OCI-LY7 (cell line): ENCODE data around the gene P4HTM.

Source experiments
- EZH2phosphoT487 ChIP-seq: fragments of 200-600 bp; sonication (generic); IDR thresholded peaks from 2 replicates; pipeline ENCODE4 v1.6.1; 2018; ENCODE audit warnings: low read depth, borderline replicate concordance, mild to moderate bottlenecking, mixed run types, antibody characterized with exemption, low read length, moderate library complexity, mixed read lengths
- TF ChIP-seq, protein P1 (sequence below): fragments of 200-600 bp; sonication (generic); conservative IDR thresholded peaks from 2 replicates; pipeline ENCODE4 v1.5.1; 2014; ENCODE audit warnings: mild to moderate bottlenecking, antibody characterized with exemption, low read length, moderate library complexity, mixed read lengths

DNA sequence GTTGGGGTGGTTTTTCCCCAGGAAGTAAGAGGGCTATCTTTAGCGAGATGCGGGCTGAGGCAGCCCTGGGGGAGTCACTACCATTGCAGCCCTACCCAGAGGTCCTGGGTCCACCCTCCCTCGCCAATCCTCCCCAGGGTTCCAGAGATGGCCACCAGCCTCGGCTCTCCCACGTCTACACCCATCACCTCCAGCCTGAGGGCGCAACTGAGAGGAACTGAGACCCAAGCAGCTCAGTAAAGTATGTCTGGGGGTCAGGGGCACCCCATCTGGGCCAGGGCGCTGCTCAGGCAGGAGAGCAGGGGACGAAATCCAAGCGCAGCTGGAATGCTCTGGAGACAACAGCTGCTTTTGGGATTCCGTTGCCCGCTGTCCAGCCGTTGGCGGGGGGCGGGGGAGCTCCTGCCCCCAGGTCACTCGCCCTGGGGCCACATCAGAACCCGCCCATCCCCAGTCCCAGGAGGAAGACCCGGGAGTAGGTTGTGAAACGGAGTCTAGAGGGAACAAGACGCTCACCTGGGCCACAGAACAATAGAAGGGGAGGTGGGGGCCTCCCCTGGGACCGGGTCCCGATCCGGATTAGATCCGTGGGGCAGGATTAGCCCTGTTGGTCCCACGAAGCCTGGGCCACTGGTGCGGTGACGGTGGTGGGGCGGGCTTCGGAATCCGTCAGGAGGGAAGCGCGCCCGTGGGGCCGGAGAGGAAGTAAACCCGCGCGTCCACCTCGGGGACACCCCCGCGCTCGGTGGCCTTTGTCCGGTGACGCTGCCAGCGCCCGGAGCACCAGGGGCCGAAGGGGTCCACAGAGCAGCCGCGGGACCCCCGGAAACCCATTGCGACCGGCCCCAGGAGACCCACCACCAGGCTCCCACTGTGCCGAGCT lies 30.5 kb downstream of the P4HTM start:
- TF ChIP-seq, protein P1, sequence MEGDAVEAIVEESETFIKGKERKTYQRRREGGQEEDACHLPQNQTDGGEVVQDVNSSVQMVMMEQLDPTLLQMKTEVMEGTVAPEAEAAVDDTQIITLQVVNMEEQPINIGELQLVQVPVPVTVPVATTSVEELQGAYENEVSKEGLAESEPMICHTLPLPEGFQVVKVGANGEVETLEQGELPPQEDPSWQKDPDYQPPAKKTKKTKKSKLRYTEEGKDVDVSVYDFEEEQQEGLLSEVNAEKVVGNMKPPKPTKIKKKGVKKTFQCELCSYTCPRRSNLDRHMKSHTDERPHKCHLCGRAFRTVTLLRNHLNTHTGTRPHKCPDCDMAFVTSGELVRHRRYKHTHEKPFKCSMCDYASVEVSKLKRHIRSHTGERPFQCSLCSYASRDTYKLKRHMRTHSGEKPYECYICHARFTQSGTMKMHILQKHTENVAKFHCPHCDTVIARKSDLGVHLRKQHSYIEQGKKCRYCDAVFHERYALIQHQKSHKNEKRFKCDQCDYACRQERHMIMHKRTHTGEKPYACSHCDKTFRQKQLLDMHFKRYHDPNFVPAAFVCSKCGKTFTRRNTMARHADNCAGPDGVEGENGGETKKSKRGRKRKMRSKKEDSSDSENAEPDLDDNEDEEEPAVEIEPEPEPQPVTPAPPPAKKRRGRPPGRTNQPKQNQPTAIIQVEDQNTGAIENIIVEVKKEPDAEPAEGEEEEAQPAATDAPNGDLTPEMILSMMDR = peak; percentile 39; the same call in 1 of the 2 replicates
- TF ChIP-seq EZH2phosphoT487 = no peak
